ENCODE measurements around the gene SDR42E2. TPM values are rescaled to one million over a fixed set of nuclear protein-coding genes. Genes with fewer than 3 reads are reported as not detected.

SDR42E2 gene
- total and polyA plus RNA-seq, 2 donors (not counting 3 experiments of a cell fraction or from before 2014, with no cell fraction given): 0.03 to 0.13 TPM

- no peak overlapping the region for H3K4me2 ChIP-seq (ENCODE audit: insufficient read depth, low read length)
- H4K20me1 ChIP-seq (replicated peaks; ENCODE audit: control insufficient read depth, extremely low read depth, insufficient read depth, low read length): no peaks in the 10 kb centered on the region
- H3K9me1 ChIP-seq (replicated peaks; ENCODE audit: control insufficient read depth, extremely low read depth, insufficient read depth, low read length): no peaks in the 10 kb centered on the region
- H3K79me2 ChIP-seq (ENCODE audit: control insufficient read depth, insufficient read depth, low read length): no peaks in the 10 kb centered on the region
- BruUV-seq (replicated peaks): no TSS peak
- ChIA-PET POLR2A (no interaction called here), CTCF (interaction anchor here (0.8 kb wide), 1 partner anchor 53 kb away, joined by 3 read pairs; no protein-coding TSS in a partner anchor)
- no peak overlapping the region for H2AFZ ChIP-seq (ENCODE audit: low read depth, low read length)
- intact Hi-C loops (cut with micrococcal nuclease): no loop called here
- no peaks in the 10 kb centered on the region for H3K36me3 ChIP-seq (ENCODE audit: control insufficient read depth in 2 of 2, extremely low read depth in 1 of 2, insufficient read depth in 2 of 2, low read length in 2 of 2)
- dilution Hi-C loops (cut with MboI; ENCODE audit: extremely low pct_ligation_motif_present, low sequenced_read_pairs): no loop called here
- no peaks in the 10 kb centered on the region for H3K9me3 ChIP-seq (replicated peaks; ENCODE audit: control insufficient read depth, insufficient read depth, low read length)
- no peak overlapping the region for H3K9ac ChIP-seq (replicated peaks; ENCODE audit: extremely low read depth, insufficient read depth, low read length)
- DNase-seq (ENCODE audit: low read depth, low spot score) (no peak), FAIRE-seq (no peak)
- no peak for TF ChIP-seq MYC (IDR thresholded peaks at IDR 0.05; ENCODE audit: low read depth, low read length)
- TF ChIP-seq MAX (IDR thresholded peaks at IDR 0.05; ENCODE audit: insufficient read depth, insufficient read length): no peak
- TF ChIP-seq JUN (IDR thresholded peaks at IDR 0.05; ENCODE audit: borderline replicate concordance, insufficient read depth, insufficient read length, low read depth): no peak
- TF ChIP-seq CTCF (IDR thresholded peaks at IDR 0.05; ENCODE audit: extremely low read depth in 1 of 2, insufficient read depth in 1 of 2, low read depth in 1 of 2, low read length in 2 of 2): no peak
- TF ChIP-seq POLR2A (IDR thresholded peaks at IDR 0.05; ENCODE audit: low read depth, low read length): no peak
- no peak for TF ChIP-seq GATA2 (IDR thresholded peaks at IDR 0.05; ENCODE audit: insufficient read depth, insufficient read length, low read depth, low read length)
- no peaks in the 10 kb centered on the region for H3K4me1 ChIP-seq (ENCODE audit: control insufficient read depth, extremely low read depth, insufficient read depth, low read length)
- no peak overlapping the region for H3K4me3 ChIP-seq (replicated peaks in 1 of 3; ENCODE audit: insufficient read depth in 1 of 3, low read depth in 1 of 3, low read length in 3 of 3)
- peaks cover 0 to 3% of the 10 kb centered on the region in 2 experiments for H3K27me3 ChIP-seq (ENCODE audit: control insufficient read depth in 2 of 2, insufficient read depth in 2 of 2, low read length in 2 of 2)
- H3K27ac ChIP-seq (ENCODE audit: insufficient read depth, low read depth, low read length): no peak overlapping the region
These were observed 31.8 kb upstream of the SDR42E2 start for GRCh38 chr16:22130528-22130927.

- no peaks in the 10 kb centered on the region for H3K9me3 ChIP-seq (replicated peaks; ENCODE audit: control insufficient read depth, insufficient read depth, low read length)
- DNase-seq (ENCODE audit: low read depth, low spot score): no peak
- FAIRE-seq: no peak
- BruUV-seq (replicated peaks): no TSS peak
- H3K4me1 ChIP-seq (ENCODE audit: control insufficient read depth, extremely low read depth, insufficient read depth, low read length): no peaks in the 10 kb centered on the region
- H3K27me3 ChIP-seq (ENCODE audit: control insufficient read depth in 2 of 2, insufficient read depth in 2 of 2, low read length in 2 of 2): peaks cover under 1 to 2% of the 10 kb centered on the region in 2 experiments
- no peak overlapping the region for H3K4me2 ChIP-seq (ENCODE audit: insufficient read depth, low read length)
- TF ChIP-seq POLR2A (IDR thresholded peaks at IDR 0.05; ENCODE audit: low read depth, low read length) (no peak), JUN (IDR thresholded peaks at IDR 0.05; ENCODE audit: borderline replicate concordance, insufficient read depth, insufficient read length, low read depth) (no peak), MAX (IDR thresholded peaks at IDR 0.05; ENCODE audit: insufficient read depth, insufficient read length) (no peak), CTCF (IDR thresholded peaks at IDR 0.05; ENCODE audit: extremely low read depth in 1 of 2, insufficient read depth in 1 of 2, low read depth in 1 of 2, low read length in 2 of 2) (no peak), GATA2 (IDR thresholded peaks at IDR 0.05; ENCODE audit: insufficient read depth, insufficient read length, low read depth, low read length) (no peak), EZH2 (IDR thresholded peaks at IDR 0.05; ENCODE audit: borderline replicate concordance, low read depth, low read length, severe bottlenecking) (no peak), POLR2AphosphoS5 (IDR thresholded peaks at IDR 0.05; ENCODE audit: insufficient read depth, low read depth, low read length) (no peak), MYC (IDR thresholded peaks at IDR 0.05; ENCODE audit: low read depth, low read length) (no peak), FOS (IDR thresholded peaks at IDR 0.05; ENCODE audit: borderline replicate concordance, insufficient read depth, low read length) (no peak)
- no peak overlapping the region for H3K4me3 ChIP-seq (replicated peaks in 1 of 3; ENCODE audit: insufficient read depth in 1 of 3, low read depth in 1 of 3, low read length in 3 of 3)
- H3K36me3 ChIP-seq (ENCODE audit: control insufficient read depth in 2 of 2, extremely low read depth in 1 of 2, insufficient read depth in 2 of 2, low read length in 2 of 2): no peaks in the 10 kb centered on the region
- no peak overlapping the region for H3K27ac ChIP-seq (ENCODE audit: insufficient read depth, low read depth, low read length)
- no peak overlapping the region for H3K9ac ChIP-seq (replicated peaks; ENCODE audit: extremely low read depth, insufficient read depth, low read length)
- H3K9me1 ChIP-seq (replicated peaks; ENCODE audit: control insufficient read depth, extremely low read depth, insufficient read depth, low read length): no peaks in the 10 kb centered on the region
- no peaks in the 10 kb centered on the region for H3K79me2 ChIP-seq (ENCODE audit: control insufficient read depth, insufficient read depth, low read length)
- ChIA-PET CTCF (interaction anchor here (2.2 kb wide), 1 partner anchor 9 kb away, joined by 12 read pairs; no protein-coding TSS in a partner anchor), POLR2A (no interaction called here)
- no peaks in the 10 kb centered on the region for H4K20me1 ChIP-seq (replicated peaks; ENCODE audit: control insufficient read depth, extremely low read depth, insufficient read depth, low read length)
- no peak overlapping the region for H2AFZ ChIP-seq (ENCODE audit: low read depth, low read length)
- intact Hi-C loops (cut with micrococcal nuclease) (no loop called here), dilution Hi-C loops (cut with MboI; ENCODE audit: extremely low pct_ligation_motif_present, low sequenced_read_pairs) (no loop called here)
These were observed 29.5 kb upstream of the SDR42E2 start for GRCh38 chr16:22132801-22133200.
